ENCODE results near the gene CNN3.

CNN3 gene

GRCh38 chr1:94887106-94887505 lies 39.8 kb downstream of the CNN3 start:
- DNase-seq, result no peak

- no peak for DNase-seq
Measured at GRCh38 chr1:94886361-94886760, 40.5 kb downstream of the CNN3 start.

- DNase-seq, result no peak
Measured at GRCh38 chr1:94884507-94884906, 42.4 kb downstream of the CNN3 start.

GRCh38 chr1:94884106-94884505 lies 42.8 kb downstream of the CNN3 start:
- DNase-seq, result no peak

GRCh38 chr1:94883691-94884090 lies 43.2 kb downstream of the CNN3 start:
- DNase-seq, result no peak

- DNase-seq, result no peak
Measured at GRCh38 chr1:94878329-94878728, 48.6 kb downstream of the CNN3 start.

- no peak for DNase-seq
Measured at GRCh38 chr1:94876362-94876761, 50.5 kb downstream of the CNN3 start.

- DNase-seq, result no peak
Measured at GRCh38 chr1:94875794-94876193, 51.1 kb downstream of the CNN3 start.

GRCh38 chr1:94874423-94874822 lies 52.5 kb downstream of the CNN3 start:
- DNase-seq, result no peak

- DNase-seq, result peak; percentile 12
Measured at GRCh38 chr1:94873520-94874351, 53.2 kb downstream of the CNN3 start.

GRCh38 chr1:94872771-94873495 lies 54.0 kb downstream of the CNN3 start:
- no peak for DNase-seq

- DNase-seq, result no peak
Measured at GRCh38 chr1:94871031-94871430, 55.9 kb downstream of the CNN3 start.

GRCh38 chr1:94866164-94866807 lies 60.6 kb downstream of the CNN3 start:
- peak; percentile 19 for DNase-seq

GRCh38 chr1:94865360-94865759 lies 61.5 kb downstream of the CNN3 start:
- no peak for DNase-seq

- DNase-seq, result no peak
Measured at GRCh38 chr1:94864821-94865220, 62.1 kb downstream of the CNN3 start.

GRCh38 chr1:94863919-94864318 lies 63.0 kb downstream of the CNN3 start:
- DNase-seq, result no peak

- peak; percentile 9 for DNase-seq
Measured at GRCh38 chr1:94863297-94863911, 63.5 kb downstream of the CNN3 start.

GRCh38 chr1:94862718-94863117 lies 64.2 kb downstream of the CNN3 start:
- no peak for DNase-seq

- DNase-seq, result no peak
Measured at GRCh38 chr1:94859174-94859573, 67.7 kb downstream of the CNN3 start.

- DNase-seq, result no peak
Measured at GRCh38 chr1:94858276-94858675, 68.6 kb downstream of the CNN3 start.

- no peak for DNase-seq
Measured at GRCh38 chr1:94856868-94857267, 70.0 kb downstream of the CNN3 start.

- DNase-seq, result no peak
Measured at GRCh38 chr1:94856004-94856403, 70.9 kb downstream of the CNN3 start.

- no peak for DNase-seq
Measured at GRCh38 chr1:94855307-94855700, 71.6 kb downstream of the CNN3 start.
